ENCODE data around the gene RHBDF2. TPM values are rescaled to one million over a fixed set of nuclear protein-coding genes. Genes with fewer than 3 reads are reported as not detected.

Gene RHBDF2
- total and polyA plus RNA-seq, 2 donors (not counting 3 experiments of a cell fraction or from before 2014, with no cell fraction given): 25.5 to 38.5 TPM

- ChIA-PET CTCF (no interaction called here), POLR2A (no interaction called here)
- H3K4me1 ChIP-seq (ENCODE audit: control insufficient read depth, extremely low read depth, insufficient read depth, low read length): peaks cover 53% of the 10 kb centered on the region
- H4K20me1 ChIP-seq (replicated peaks; ENCODE audit: control insufficient read depth, extremely low read depth, insufficient read depth, low read length): no peaks in the 10 kb centered on the region
- dilution Hi-C loops (cut with MboI; ENCODE audit: extremely low pct_ligation_motif_present, low sequenced_read_pairs) (no loop called here), intact Hi-C loops (cut with micrococcal nuclease) (no loop called here)
- no peaks in the 10 kb centered on the region for H3K9me1 ChIP-seq (replicated peaks; ENCODE audit: control insufficient read depth, extremely low read depth, insufficient read depth, low read length)
- H3K27me3 ChIP-seq (ENCODE audit: control insufficient read depth in 2 of 2, insufficient read depth in 2 of 2, low read length in 2 of 2): no peaks in the 10 kb centered on the region
- no peak overlapping the region for H3K4me2 ChIP-seq (ENCODE audit: insufficient read depth, low read length)
- TF ChIP-seq FOS (IDR thresholded peaks at IDR 0.05; ENCODE audit: borderline replicate concordance, insufficient read depth, low read length): no peak
- no peak for TF ChIP-seq EZH2 (IDR thresholded peaks at IDR 0.05; ENCODE audit: borderline replicate concordance, low read depth, low read length, severe bottlenecking)
- TF ChIP-seq, protein P1, sequence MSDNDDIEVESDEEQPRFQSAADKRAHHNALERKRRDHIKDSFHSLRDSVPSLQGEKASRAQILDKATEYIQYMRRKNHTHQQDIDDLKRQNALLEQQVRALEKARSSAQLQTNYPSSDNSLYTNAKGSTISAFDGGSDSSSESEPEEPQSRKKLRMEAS (IDR thresholded peaks at IDR 0.05; ENCODE audit: insufficient read depth, insufficient read length): no peak
- no peak for TF ChIP-seq POLR2AphosphoS5 (IDR thresholded peaks at IDR 0.05; ENCODE audit: insufficient read depth, low read depth, low read length)
- TF ChIP-seq JUN (IDR thresholded peaks at IDR 0.05; ENCODE audit: borderline replicate concordance, insufficient read depth, insufficient read length, low read depth): no peak
- no peak for TF ChIP-seq POLR2A (IDR thresholded peaks at IDR 0.05; ENCODE audit: low read depth, low read length)
- TF ChIP-seq MYC (IDR thresholded peaks at IDR 0.05; ENCODE audit: low read depth, low read length): no peak
- no peak for TF ChIP-seq CTCF (IDR thresholded peaks at IDR 0.05; ENCODE audit: extremely low read depth in 1 of 2, insufficient read depth in 1 of 2, low read depth in 1 of 2, low read length in 2 of 2)
- TF ChIP-seq GATA2 (IDR thresholded peaks at IDR 0.05; ENCODE audit: insufficient read depth, insufficient read length, low read depth, low read length): no peak
- no peak for DNase-seq (ENCODE audit: low read depth, low spot score)
- no TSS peak for BruUV-seq (replicated peaks)
- H2AFZ ChIP-seq (ENCODE audit: low read depth, low read length): no peak overlapping the region
- no peaks in the 10 kb centered on the region for H3K9me3 ChIP-seq (replicated peaks; ENCODE audit: control insufficient read depth, insufficient read depth, low read length)
- H3K27ac ChIP-seq (ENCODE audit: insufficient read depth, low read depth, low read length): no peak overlapping the region
- no peak overlapping the region for H3K4me3 ChIP-seq (replicated peaks in 1 of 3; ENCODE audit: insufficient read depth in 1 of 3, low read depth in 1 of 3, low read length in 3 of 3)
- no peak overlapping the region for H3K9ac ChIP-seq (replicated peaks; ENCODE audit: extremely low read depth, insufficient read depth, low read length)
- H3K79me2 ChIP-seq (ENCODE audit: control insufficient read depth, insufficient read depth, low read length): peaks cover 19% of the 10 kb centered on the region
- no peak for FAIRE-seq
- no peaks in the 10 kb centered on the region for H3K36me3 ChIP-seq (ENCODE audit: control insufficient read depth in 2 of 2, extremely low read depth in 1 of 2, insufficient read depth in 2 of 2, low read length in 2 of 2)
Measured at GRCh38 chr17:76495663-76496400, 5.4 kb downstream of the RHBDF2 start.
